T-helper 17 cell (primary cell): ENCODE data around the gene RNPEP. TPM values are rescaled to one million over a fixed set of nuclear protein-coding genes. Genes with fewer than 3 reads are reported as not detected.

ENCODE experiments used
- ATAC-seq: fragments of 150-1000 bp; cut with Tn5 transposase; 2 replicates; pipeline ENCODE4 v1.10.0; 2021; ENCODE audit warnings: mild to moderate bottlenecking, moderate library complexity
- DNase-seq, 3 donors: peaks; one replicate each; pipeline versions ENCODE4 v3.0.0 to v3.0.0-alpha.2; 2020 to 2021
- H3K9me3 ChIP-seq: one replicate; pipeline ENCODE4 v1.7.0; 2013; ENCODE audit warnings: low read length, mild to moderate bottlenecking; ENCODE audit not compliant: control insufficient read depth, poor library complexity, severe bottlenecking
- H3K27ac Mint-ChIP-seq: one replicate; pipeline ENCODE4 v1.8.0; 2022; ENCODE audit warnings: mild to moderate bottlenecking, moderate library complexity, mixed read lengths
- H3K27me3 Mint-ChIP-seq: one replicate; pipeline ENCODE4 v1.8.0; 2022; ENCODE audit warnings: mixed read lengths
- H3K36me3 Mint-ChIP-seq: one replicate; pipeline ENCODE4 v1.8.0; 2022; ENCODE audit warnings: low read depth, mixed read lengths
- H3K4me1 Mint-ChIP-seq: one replicate; pipeline ENCODE4 v1.8.0; 2022; ENCODE audit warnings: mild to moderate bottlenecking, mixed read lengths
- H3K4me3 Mint-ChIP-seq: one replicate; pipeline ENCODE4 v1.8.0; 2022; ENCODE audit warnings: mild to moderate bottlenecking, moderate library complexity, mixed read lengths
- total RNA-seq, 4 donors: library from RNA in 2 of 4; stranded (reverse) in 2 of 4; gene quantifications; one replicate each; pipeline ENCODE4 v1.2.3 and lab custom pipeline; 2022 to 2026

The RNPEP gene
- total RNA-seq, 2 donors from 2014 or later = 21.4 to 28.6 TPM

DNA sequence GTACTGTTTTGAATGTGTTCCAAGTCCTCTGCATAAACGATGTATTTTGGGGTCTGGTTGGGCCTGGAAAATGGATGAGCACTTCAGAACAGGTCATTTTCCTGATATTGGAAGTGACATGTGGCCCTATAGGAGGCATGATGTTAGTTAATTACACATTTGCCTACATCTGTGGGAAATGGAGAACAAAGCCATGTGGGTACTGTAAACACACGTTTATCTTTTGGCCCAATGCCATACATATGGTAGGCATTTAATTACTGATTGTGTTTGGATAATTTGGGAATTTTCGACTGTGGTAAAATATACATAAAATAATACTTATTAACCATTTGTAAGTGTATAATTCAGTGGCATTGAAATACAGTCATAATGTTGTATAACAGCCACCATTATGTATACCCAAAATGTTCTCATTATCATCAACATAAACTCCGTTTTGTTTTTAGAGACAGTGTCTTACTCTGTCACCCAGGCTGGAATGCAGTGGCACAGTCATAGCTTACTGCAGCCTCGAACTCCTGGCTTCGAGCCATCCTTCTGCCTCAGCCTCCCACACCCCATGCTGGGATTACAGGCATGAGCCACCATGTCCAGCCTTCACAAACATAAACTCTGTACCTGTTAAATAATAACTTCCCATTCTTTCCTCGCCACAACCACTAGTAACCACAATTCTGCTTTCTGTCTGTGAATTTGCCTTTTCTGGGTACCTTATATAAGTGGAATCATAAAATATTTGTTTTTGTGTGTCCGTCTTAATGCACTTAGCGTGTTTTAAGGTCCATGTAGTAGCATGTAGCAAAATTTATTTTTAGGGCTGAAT, 11.9 kb upstream of the RNPEP start:
- no peaks in the 10 kb centered on the region for H3K27me3 Mint-ChIP-seq
- no peak overlapping the region for H3K27ac Mint-ChIP-seq
- ATAC-seq = no peak
- H3K4me3 Mint-ChIP-seq = no peak overlapping the region
- no peaks in the 10 kb centered on the region for H3K9me3 ChIP-seq
- DNase-seq = no peak
- peaks cover 4% of the 10 kb centered on the region for H3K4me1 Mint-ChIP-seq
- no peaks in the 10 kb centered on the region for H3K36me3 Mint-ChIP-seq

DNA sequence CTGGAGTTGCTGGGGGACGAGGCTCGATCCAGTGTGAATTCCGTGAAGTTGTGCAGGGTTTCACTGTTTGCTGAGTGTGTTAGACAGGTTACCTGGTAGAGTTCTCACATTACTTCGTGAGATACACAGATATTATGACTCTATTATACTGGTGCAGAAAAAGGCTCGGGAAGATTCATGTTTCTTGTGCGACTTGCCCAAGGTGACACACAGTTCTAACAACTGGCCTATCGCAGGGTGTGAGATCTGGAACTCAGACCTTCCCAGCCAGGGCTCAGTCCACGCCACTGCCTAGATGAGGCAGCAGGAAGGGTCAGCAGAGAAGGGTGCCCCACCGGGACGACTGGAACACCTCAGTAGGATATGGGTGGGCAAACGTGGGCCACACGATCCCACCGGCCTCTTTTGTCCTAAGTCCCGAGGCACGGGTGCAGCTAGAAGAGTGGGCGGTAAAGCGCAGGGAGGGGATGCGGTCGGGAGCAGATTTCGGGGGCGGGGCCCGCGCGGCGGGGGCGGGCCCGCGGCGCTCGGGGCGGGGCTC, 296 bp upstream of the RNPEP start:
- peaks cover 3% of the 10 kb centered on the region for H3K36me3 Mint-ChIP-seq
- H3K9me3 ChIP-seq = no peaks in the 10 kb centered on the region
- no peaks in the 10 kb centered on the region for H3K27me3 Mint-ChIP-seq
- peak; percentile 81 for ATAC-seq
- H3K4me1 Mint-ChIP-seq = peaks cover 24% of the 10 kb centered on the region
- peak; percentile 42 to 66 (median 63) for DNase-seq
- peak overlapping the region; percentile 78 for H3K27ac Mint-ChIP-seq
- H3K4me3 Mint-ChIP-seq = peak overlapping the region; percentile 96

DNA sequence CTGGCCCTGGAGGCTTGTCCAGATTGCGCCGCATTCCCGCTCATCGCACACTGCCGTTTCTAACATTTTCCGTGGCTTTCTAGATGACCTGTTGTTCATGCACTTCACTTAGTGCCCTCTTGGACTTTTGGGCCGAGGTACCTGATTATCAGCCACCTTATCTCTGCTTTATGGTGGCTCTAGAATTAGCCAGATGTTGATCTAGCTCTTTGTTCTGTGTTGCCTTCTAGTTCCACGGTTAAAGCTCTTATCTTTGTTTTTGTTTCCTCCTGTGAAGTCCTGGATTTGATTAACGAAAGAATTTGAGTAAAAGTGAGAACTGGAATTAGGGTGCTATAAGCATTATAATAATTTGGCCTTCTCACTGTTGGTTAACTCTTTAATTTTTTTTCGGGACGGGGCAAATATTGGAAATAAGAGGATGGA, 945 bp downstream of the RNPEP start:
- Mint-ChIP-seq H3K4me1 (peaks cover 24% of the 10 kb centered on the region), H3K27me3 (no peaks in the 10 kb centered on the region)
- no peak for DNase-seq

GRCh38 chr1:201984446-201984845, 2.0 kb downstream of the RNPEP start:
- DNase-seq = no peak
- peak overlapping the region; percentile 100 for H3K4me3 Mint-ChIP-seq
- peak overlapping the region; percentile 96 for H3K27ac Mint-ChIP-seq

More for the DNA sequence above, 945 bp downstream of the RNPEP start:
- H3K27ac Mint-ChIP-seq = peak overlapping the region; percentile 96
- no peaks in the 10 kb centered on the region for H3K9me3 ChIP-seq
- H3K4me3 Mint-ChIP-seq = peak overlapping the region; percentile 100
- H3K36me3 Mint-ChIP-seq = peaks cover 3% of the 10 kb centered on the region
- ATAC-seq = no peak

DNA sequence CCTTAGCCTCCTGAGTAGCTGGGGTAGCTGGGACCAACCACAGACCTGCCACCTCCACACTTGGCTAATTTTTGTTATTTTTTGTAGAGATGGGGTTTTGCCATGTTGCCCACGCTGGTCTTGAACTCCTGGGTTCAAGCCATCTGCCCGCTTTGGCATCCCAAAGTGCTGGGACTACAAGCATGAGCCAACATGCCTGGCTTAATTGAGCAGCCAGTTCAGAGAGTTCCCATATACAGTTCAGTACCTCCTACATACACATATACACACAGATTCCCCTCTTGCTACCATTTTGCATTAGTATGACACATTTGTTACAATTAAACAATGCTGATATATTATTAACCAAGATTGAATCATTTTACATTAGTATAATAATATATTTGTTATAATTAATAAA, 2.9 kb downstream of the RNPEP start:
- peaks cover 22% of the 10 kb centered on the region for H3K4me1 Mint-ChIP-seq
- ATAC-seq = no peak
- DNase-seq = no peak
- no peak overlapping the region for H3K27ac Mint-ChIP-seq
- no peaks in the 10 kb centered on the region for H3K27me3 Mint-ChIP-seq
- no peaks in the 10 kb centered on the region for H3K9me3 ChIP-seq
- no peak overlapping the region for H3K4me3 Mint-ChIP-seq
- peaks cover 3% of the 10 kb centered on the region for H3K36me3 Mint-ChIP-seq

More at GRCh38 chr1:201984446-201984845, 2.0 kb downstream of the RNPEP start:
- Mint-ChIP-seq H3K36me3 (peaks cover 3% of the 10 kb centered on the region), H3K27me3 (no peaks in the 10 kb centered on the region), H3K4me1 (peaks cover 24% of the 10 kb centered on the region)
- ATAC-seq = no peak
- H3K9me3 ChIP-seq = no peaks in the 10 kb centered on the region

GRCh38 chr1:201988601-201989000, 6.2 kb downstream of the RNPEP start:
- ATAC-seq (no peak), DNase-seq (no peak)
- H3K27ac Mint-ChIP-seq = no peak overlapping the region
- H3K27me3 Mint-ChIP-seq = no peaks in the 10 kb centered on the region
- H3K4me3 Mint-ChIP-seq = no peak overlapping the region
- H3K9me3 ChIP-seq = no peaks in the 10 kb centered on the region
- peaks cover 14% of the 10 kb centered on the region for H3K4me1 Mint-ChIP-seq
- peaks cover 6% of the 10 kb centered on the region for H3K36me3 Mint-ChIP-seq

GRCh38 chr1:201989354-201990128, 7.1 kb downstream of the RNPEP start:
- peaks cover 9% of the 10 kb centered on the region for H3K36me3 Mint-ChIP-seq
- H3K4me3 Mint-ChIP-seq = no peak overlapping the region
- peaks cover 14% of the 10 kb centered on the region for H3K4me1 Mint-ChIP-seq
- H3K27me3 Mint-ChIP-seq = no peaks in the 10 kb centered on the region
- ATAC-seq = no peak
- no peak overlapping the region for H3K27ac Mint-ChIP-seq
- DNase-seq = no peak
- no peaks in the 10 kb centered on the region for H3K9me3 ChIP-seq

GRCh38 chr1:201990427-201990826, 8.0 kb downstream of the RNPEP start:
- Mint-ChIP-seq H3K36me3 (peaks cover 9% of the 10 kb centered on the region), H3K27me3 (no peaks in the 10 kb centered on the region), H3K27ac (no peak overlapping the region), H3K4me3 (no peak overlapping the region), H3K4me1 (peaks cover 14% of the 10 kb centered on the region)
- H3K9me3 ChIP-seq = no peaks in the 10 kb centered on the region
- DNase-seq (no peak), ATAC-seq (no peak)

DNA sequence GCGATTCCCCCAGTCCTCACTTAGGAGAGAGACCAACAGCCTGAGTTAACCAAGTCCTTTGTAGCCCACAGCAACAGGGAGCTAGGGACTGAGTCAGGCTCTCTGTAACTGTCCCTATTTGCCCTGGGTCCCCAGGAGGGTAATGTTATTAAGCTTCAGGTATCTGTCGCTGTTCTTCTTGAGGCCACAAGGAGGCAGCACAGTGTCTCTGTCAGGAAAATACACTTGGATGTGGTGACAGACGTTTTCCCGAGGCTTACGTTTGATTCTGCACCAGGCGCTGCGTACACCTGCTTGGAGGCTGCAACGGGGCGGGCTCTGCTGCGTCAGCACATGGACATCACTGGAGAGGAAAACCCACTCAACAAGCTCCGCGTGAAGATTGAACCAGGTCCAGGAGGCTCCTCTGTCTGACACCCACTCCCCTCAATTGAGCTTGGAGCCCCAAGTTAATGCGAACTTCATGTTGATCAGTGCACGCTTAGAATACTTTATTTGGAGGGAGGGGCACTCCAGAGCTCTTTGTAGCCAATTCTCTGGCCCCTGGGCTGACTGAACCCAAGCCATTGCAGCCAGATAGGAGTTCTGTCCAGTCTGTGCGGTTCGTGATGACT, 17.3 kb downstream of the RNPEP start:
- ATAC-seq = peak; percentile 80
- Mint-ChIP-seq H3K4me3 (no peak overlapping the region), H3K27me3 (no peaks in the 10 kb centered on the region), H3K27ac (no peak overlapping the region), H3K36me3 (peaks cover 8% of the 10 kb centered on the region), H3K4me1 (no peaks in the 10 kb centered on the region)
- DNase-seq = no peak
- no peaks in the 10 kb centered on the region for H3K9me3 ChIP-seq

DNA sequence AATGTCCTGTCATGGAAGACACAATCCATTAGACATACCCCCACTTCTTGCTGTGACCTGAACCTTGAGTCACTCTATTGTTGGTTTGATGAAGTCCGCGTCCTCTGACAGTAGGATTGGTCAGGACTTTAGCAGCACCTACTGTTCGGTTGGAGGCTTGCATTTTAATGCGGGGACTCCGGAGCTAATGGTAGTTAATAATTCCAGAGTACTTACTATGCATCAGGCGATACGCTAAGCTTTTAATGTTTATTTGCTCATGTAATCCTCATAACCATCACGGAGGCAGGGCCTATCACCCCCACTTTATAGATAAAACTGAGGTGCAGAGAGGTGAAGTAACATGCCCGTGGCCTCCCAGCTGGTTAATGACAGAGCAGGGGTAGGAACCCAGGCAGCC, 20.1 kb downstream of the RNPEP start:
- Mint-ChIP-seq H3K4me3 (no peak overlapping the region), H3K4me1 (no peaks in the 10 kb centered on the region), H3K36me3 (peaks cover 4% of the 10 kb centered on the region), H3K27ac (no peak overlapping the region), H3K27me3 (no peaks in the 10 kb centered on the region)
- no peak for DNase-seq
- ATAC-seq = no peak
- H3K9me3 ChIP-seq = no peaks in the 10 kb centered on the region

DNA sequence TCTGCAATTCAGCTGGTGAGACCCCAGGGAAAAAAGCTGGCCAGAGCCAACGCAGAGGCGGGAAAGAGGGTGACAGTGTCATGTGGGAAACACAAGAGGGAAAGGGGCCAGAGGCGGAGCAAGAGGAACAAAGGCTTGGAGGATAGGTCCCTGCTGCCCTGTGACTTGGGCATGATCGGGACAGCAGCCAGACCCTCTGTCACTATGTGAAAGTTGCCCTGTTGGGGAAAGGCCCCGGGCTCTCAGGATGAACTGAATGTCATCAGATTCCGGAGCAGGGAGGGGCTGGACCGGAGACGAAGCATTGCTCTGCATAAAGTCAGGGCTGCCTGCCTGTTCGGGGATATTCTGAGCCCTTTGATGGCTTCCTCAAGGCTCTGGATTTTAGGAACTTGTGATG, 22.3 kb downstream of the RNPEP start:
- Mint-ChIP-seq H3K4me3 (no peak overlapping the region), H3K36me3 (peaks cover 4% of the 10 kb centered on the region), H3K27me3 (no peaks in the 10 kb centered on the region), H3K4me1 (peaks cover 2% of the 10 kb centered on the region), H3K27ac (no peak overlapping the region)
- DNase-seq = no peak
- no peaks in the 10 kb centered on the region for H3K9me3 ChIP-seq
- ATAC-seq = no peak

- H3K4me1 Mint-ChIP-seq = peaks cover 2% of the 10 kb centered on the region
- no peak for ATAC-seq
- H3K4me3 Mint-ChIP-seq = no peak overlapping the region
- peaks cover 4% of the 10 kb centered on the region for H3K36me3 Mint-ChIP-seq
- no peaks in the 10 kb centered on the region for H3K27me3 Mint-ChIP-seq
- H3K9me3 ChIP-seq = no peaks in the 10 kb centered on the region
- DNase-seq = no peak
- H3K27ac Mint-ChIP-seq = no peak overlapping the region
Observed at GRCh38 chr1:202005958-202006357, 23.5 kb downstream of the RNPEP start.

- ATAC-seq (no peak), DNase-seq (no peak)
- Mint-ChIP-seq H3K36me3 (peaks cover 4% of the 10 kb centered on the region), H3K4me1 (peaks cover 2% of the 10 kb centered on the region), H3K4me3 (no peak overlapping the region), H3K27me3 (no peaks in the 10 kb centered on the region), H3K27ac (peak overlapping the region; percentile 21)
- H3K9me3 ChIP-seq = no peaks in the 10 kb centered on the region
Observed at GRCh38 chr1:202007304-202007703, 24.9 kb downstream of the RNPEP start.
